Brain pericyte (primary cell): ENCODE data around the gene NFIC.
"Not testable (repeated sequence)": the region's sequence is repeated elsewhere in the genome, so short reads cannot be mapped to it uniquely, and the experiment has no call there.

ENCODE experiments used
- DNase-seq: peaks from one replicate; pipeline ENCODE4 v3.0.0-alpha.2; 2012; ENCODE audit warnings: low read depth, low spot score

The NFIC gene

DNA sequence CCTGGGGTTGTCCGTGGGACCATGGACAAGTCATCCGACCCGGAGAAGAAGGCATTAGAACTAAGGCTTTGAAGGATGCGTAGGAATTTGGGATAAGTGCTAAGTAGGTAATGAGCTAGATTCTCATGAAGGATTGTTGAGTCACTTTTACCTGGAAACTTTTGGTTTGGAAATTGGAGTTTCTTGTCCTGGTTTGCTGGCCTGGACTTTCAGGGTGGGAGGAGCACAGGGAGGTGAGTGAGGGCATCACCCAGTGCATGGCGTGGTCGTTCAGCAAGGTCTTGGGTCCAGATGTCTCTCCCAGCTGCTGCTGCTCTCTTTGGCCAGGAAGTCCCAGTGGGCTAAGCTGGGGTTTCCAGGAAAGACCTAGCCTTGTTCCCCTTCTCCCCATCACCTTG, 7.6 kb downstream of the NFIC start:
- DNase-seq, result no peak

DNA sequence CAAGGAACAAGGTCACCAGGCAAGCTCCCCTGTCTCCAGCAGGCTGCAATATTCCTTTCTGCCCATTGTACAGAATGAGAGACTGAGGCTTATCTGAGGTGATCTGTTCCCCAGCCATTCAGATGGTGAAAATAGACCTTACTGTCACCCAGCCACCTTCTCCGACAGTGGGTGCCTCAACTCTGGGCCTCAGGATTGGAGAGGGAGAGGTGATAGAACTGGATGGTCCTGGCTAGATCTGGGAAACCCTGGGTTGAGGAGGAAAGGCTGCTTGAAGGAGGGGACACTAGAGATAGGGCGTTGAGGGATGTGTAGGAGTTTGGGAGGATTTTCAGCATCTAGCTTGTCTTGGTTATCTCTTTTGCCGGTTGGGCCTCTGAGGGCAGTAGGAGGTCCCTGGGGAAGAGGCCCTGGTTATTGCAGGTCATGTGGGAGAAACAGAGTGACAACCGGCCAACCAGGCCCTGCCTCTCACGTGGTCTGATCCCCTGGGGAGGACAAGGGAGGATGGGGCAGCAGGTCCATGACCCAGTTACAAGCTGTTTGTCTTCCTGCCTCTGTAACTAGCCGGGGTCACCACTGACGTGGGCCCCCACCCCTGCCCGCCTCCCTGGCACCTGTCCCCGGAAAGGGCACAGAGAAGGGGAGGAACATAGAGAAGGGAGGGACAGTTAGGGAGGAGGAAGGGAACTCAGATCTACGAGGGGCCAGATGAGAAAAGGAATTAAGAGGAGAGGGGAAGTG, 8.2 kb downstream of the NFIC start:
- no peak for DNase-seq

DNA sequence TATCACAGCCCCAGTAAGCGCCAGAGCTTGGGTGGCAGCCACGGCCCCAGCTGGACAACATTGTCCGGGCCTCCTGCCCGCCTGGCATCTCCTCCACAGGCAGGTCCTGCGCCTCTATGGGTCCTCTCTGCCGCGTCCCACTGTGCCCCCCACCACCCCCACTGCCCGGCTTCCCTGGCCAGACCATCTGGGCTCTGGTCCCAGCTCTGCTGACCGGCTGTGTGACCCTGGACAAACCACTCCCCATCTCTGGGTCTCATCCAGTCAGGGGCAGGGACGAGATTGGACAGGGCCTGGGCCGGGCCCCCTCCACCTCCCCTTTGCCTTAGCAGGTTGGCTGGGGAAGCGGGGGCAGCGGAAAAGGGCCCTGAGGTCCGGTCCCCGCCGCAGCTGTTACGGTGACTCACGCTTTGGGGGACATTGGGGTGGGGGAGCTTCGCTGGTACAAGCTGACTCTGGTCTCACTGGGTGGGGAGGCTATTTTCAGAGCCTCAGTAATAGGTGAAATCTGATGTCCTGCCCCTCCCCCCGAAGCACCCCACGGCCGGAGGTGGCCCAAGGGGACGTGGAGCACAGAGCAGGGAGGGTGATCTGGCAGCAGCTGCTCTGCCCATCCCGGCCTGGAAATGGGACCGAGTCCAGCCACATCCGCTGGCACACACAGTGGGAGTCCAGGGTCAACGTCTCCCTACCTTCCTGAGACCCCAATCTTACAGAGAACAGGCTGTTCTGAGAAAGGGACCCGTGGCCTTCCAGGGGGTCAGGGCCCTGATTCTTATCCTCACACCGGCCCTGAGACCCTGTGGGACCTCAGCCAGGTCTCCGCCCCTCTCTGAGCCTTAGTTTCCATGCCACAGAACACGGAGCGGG, 9.1 kb downstream of the NFIC start:
- DNase-seq, result no peak

DNA sequence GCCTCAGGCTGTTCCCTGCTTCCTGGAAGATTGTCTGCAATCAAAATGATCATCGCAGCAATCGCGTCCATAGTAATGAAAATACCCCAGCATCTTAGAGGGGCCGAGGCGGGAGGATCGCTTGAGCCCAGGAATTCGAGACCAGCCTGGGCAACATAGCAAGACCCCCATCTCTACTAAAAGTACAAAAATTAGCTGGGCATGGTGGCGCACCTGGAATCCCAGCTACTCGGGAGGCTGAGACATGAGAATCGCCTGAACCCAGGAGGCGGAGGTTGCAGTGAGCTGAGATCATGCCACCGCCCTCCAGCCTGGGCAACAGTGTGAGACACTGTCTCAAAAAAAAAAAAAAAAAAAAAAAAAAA, 9.7 kb downstream of the NFIC start:
- not testable (repeated sequence) for DNase-seq

DNA sequence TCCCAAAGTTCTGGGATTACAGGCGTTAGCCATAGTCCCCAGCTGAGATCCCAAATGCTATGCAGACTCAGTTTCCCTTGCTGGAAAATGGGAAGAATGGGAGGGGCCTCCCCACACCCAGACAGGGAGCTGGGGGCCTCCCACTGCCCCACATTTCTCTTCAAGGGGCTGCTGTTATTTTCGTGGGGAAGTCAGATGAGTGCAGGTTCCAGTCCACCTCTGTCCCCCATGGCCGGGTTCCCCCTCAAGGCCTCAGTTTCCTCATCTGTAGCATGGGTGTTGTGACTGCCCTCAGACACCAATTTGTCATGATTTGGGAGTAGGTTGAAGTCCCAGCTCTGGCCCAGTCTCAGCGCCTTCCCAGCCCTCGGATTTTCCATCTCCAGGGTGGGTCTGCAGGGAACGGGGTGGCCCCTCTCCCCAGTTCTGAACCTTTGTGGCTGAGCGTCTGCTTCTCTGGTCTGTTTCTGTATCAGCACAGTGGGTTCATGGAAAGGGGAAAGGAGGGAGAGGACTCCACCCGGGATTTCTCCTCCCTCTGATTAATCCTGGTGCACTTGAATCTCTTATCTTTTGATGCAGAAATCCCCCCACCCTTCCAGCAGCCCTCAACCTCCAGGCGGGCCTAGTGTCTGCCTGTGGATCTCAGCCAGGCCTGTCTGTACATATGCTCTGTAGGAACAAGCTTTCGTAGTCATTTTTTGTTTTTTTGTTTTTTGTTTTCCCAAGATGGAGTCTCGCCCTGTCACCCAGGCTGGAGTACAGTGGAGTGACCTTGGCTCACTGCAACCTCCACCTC, 12.2 kb downstream of the NFIC start:
- DNase-seq, result no peak

DNA sequence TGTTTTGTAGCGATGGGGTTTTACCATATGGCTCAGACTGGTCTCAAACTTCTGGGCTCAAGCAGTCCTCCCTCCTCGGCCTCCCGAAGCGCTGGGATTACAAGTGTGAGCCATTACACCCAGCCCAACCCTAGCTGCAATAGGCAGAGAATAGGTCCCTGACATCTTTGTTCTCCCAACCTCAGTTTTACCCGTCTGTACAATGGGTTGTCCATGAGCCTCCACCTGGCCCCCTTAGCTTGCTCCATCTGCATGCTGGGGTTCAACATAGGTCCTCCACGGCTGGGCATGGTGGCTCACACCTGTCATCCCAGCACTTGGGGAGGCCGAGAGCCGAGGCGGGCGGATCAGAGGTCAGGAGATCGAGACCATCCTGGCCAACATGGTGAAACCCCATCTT, 14.4 kb downstream of the NFIC start:
- DNase-seq, result no peak

DNA sequence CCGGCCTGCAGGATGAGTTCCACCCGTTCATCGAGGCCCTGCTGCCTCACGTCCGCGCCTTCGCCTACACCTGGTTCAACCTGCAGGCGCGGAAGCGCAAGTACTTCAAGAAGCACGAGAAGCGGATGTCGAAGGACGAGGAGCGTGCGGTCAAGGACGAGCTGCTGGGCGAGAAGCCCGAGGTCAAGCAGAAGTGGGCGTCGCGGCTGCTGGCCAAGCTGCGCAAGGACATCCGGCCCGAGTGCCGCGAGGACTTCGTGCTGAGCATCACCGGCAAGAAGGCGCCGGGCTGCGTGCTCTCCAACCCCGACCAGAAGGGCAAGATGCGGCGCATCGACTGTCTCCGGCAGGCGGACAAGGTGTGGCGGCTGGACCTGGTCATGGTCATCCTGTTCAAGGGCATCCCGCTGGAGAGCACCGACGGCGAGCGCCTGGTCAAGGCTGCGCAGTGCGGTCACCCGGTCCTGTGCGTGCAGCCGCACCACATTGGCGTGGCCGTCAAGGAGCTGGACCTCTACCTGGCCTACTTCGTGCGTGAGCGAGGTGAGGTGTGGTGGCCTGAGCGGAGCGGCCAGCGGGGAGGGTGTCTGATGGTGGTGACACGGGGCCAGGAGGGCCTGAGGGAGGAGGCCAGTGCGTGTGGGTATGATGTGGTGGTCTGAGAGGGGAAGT, 15.5 kb downstream of the NFIC start:
- DNase-seq, result no peak

DNA sequence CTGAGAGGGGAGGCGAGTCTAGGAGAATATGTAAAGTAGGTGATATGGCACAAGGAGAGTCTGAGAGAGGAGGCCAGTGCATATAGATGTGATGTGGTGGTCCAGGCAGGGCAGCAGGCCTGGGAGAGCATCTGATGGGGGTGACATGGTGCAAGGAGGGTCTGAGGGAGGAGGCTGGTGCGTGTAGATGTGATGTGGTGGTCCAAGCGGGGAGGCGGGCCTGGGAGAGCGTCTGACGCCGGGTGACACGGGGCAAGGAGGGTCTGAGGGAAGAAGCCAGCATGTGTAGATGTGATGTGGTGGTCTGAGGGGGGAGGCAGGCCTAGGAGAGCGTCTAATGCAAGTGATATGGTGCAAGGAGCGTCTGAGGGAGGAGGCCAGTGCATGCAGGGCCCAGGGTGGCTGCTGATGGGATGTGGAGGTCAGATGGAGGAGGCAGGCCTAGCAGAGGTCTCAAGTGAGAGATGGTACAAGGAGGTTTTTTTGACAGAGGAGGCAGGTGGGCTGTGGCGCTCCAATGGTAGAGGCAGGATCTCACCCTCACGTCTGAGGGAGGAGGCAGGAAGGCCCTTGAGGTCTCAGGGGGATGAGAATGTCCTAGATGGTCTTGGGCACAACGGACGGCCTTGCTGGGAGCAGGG, 16.2 kb downstream of the NFIC start:
- DNase-seq, result no peak

DNA sequence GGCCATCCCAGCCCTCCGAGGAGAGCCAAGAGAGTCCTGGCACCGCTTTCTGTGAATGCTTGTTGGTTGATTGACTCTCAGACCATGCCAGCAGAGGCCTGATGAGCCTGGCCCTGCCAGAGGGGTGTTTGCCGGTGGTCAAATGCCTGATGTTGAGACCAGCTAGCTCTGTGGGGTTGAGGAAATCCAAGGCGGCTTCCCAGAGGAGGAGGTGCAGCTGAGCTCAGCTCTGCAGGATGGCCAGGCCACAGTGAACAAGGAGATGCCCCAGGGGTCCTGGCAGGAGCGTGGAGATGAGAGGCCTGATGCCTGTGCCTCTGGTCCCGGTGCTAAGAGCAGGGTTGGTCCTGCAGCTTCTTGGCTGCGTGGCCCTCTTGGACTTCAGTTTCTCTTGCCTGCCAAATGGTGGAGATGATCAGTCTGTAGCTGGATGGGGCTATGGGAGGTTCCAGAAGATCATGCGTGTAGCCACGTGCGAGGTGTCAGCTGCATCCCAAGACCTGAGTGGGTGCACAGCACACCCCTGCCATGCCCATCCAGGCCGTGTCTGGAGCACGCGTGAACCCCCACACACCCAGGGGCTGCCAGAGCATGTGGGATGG, 16.8 kb downstream of the NFIC start:
- DNase-seq, result no peak

DNA sequence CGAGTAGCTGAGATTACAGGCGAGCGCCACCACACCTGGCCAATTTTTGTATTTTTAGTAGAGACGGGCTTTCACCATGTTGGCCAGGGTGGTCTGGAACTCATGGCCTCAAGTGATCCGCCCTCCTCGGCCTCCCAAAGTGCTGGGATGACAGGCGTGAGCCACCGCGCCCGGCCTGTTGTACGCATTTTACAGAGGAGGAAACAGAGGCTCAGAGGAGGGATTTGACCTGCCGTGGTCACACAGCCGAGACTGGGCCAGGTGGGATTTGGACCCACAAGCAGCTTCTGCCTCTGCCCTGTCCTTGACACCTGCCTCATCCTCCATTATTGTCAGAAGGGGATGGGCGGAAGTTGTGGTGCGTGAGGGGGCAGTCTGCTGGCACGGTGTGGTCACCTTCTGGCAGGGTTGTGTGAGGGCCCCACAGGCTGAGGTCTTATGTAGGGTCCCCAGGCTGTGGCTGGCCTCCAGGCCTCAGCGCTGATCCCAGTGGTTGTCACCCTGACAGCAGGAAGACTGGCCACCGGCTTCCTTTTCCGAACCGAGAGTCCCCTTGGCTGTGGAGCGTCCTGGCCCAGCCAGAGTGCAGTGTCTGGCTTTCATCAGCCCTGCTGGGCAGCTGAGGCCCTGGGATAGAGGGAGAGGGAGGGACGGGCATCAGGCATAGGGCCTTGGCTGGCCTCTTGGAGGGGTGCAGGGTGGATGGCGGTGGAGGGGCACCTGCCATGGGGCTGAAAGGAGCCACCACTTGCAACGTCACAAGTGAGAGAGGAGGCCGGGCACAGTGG, 20.3 kb downstream of the NFIC start:
- no peak for DNase-seq

DNA sequence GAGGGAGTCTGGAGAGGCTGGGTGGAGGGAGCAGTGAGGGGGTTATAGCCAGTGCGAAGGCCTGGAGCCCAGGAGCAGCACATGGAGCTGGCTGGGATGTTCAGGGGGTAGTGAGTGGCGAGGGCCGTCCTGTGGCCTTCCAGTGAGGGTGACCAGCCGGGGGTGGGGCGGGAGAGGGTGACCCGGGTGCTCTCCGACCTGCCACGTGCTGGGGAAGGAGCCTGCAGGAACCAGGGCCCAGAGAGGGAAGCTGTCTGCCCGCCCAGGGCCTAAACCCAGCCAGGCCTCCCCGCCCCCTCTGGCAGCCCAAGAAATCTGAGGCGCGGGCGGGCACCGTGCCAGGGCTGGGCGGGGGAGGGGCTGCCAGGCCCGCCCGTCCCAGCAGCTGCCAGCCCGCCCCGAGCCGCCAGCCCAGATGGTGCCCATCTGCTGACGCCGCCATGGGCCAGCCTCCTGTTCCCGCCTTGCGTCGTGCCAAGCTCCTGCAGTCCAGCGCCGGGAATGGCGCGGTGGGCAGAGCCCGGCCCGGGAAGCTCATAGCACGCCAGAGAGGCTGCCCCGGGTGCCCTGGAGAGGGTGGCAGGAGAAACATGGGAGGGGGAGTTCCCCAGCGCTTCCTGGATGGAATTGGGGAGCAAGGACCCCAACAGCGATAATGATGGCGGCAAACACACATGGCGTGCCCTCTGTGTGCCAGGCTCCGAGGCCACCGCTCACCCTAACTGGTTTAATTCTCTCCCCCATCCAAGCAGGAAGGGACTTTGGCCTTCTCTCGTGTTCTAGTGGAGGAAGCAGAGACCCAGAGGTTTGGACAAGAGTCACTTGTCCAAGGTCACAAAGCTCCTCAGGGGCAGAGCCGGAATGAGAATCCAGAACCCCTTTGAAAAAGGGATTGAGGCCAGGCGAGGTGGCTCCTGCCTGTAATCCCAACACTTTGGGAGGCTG, 21.5 kb downstream of the NFIC start:
- DNase-seq, result no peak

DNA sequence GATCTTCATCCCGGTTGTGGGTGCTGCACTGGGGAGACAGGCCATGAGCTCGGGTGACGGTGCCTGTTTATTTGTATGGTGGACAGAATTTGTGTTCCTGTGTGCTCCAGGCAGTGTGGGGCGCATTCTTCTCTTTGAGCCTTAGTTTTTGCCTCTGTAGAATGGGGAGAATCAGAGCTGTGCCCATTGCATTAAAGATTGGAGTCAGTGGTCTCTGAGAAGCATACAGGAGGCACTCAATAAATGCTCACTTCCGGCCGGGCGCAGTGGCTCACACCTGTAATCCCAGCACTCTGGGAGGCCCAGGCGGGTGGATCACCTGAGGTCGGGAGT, 23.0 kb downstream of the NFIC start:
- DNase-seq, result no peak

DNA sequence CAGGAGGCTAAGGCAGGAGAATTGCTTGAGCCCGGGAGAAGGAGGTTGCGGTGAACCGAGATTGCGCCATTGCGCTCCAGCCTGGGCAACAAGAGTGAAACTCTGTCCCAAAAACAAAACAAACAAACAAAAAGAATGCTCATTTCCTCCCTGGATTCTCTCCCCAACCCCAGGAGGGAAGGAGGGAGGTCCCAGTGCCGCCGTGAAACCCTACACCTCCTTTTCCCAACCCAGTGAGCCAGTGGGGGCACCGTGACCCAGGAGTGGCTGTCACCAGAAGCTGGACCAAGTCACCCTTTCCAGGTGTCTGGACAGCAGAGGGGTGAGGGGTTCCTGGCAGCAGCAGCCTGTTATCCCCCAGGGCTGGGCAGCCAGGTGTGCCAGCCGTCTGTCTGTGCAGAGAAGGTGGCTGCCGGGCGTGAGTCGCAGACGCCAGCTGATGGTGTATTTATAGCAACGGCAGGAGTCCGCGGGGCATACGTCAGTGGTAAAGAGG, 23.5 kb downstream of the NFIC start:
- DNase-seq, result no peak

DNA sequence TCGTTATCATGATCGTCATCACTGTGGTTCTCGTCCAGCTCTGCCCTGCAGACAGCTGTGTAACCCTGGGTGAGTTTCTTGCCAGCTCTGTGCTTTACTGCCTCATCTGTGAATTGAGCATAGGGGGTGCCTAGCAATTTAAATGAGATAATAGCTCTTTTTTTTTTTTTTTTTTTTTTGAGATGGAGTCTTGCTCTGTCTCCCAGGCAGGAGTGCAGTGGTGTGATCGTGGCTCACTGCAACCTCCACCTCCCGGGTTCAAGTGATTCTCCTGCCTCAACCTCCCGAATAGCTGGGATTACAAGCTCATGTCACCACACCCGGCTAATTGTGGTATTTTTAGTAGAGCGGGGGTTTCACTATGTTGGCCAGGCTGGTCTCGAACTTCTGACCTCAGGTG, 25.5 kb downstream of the NFIC start:
- not testable (repeated sequence) for DNase-seq

DNA sequence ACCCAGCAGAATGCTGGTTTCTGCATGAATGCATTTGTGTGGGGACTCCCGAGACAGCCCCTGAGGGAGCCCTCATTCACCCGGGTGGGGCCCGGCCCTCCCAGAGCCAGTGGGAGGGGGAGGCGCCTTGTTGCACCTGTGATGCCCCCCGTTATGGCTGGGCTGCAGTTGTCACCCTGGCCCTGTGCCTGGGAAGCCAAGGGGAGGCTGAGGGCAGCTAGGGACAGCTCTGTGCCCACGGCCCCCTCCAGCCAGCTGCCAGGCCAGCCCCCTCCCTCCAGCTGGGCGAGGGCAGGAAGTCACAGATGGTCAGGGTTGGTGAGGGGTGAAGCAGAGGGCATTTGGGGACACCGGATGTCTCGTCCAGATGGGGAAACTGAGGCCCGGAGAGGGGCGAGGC, 26.1 kb downstream of the NFIC start:
- no peak for DNase-seq

DNA sequence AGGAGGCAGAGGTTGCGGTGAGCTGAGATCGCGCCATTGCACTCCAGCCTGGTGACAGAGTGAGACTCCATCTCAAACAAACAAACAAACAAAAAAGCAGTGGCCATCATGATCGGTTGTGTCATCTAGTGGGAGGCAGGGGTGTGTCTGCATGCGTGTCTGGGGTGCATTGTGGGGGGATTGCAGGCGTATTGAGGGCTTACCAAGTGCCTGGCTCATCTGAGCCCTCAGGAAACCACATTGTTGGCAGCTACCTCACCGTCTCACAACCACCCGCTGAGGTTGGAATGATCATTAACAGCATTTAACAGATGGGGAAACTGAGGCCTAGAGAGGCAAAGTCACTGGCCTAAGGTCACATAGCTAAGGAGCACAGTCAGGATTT, 30.5 kb downstream of the NFIC start:
- DNase-seq, result no peak

DNA sequence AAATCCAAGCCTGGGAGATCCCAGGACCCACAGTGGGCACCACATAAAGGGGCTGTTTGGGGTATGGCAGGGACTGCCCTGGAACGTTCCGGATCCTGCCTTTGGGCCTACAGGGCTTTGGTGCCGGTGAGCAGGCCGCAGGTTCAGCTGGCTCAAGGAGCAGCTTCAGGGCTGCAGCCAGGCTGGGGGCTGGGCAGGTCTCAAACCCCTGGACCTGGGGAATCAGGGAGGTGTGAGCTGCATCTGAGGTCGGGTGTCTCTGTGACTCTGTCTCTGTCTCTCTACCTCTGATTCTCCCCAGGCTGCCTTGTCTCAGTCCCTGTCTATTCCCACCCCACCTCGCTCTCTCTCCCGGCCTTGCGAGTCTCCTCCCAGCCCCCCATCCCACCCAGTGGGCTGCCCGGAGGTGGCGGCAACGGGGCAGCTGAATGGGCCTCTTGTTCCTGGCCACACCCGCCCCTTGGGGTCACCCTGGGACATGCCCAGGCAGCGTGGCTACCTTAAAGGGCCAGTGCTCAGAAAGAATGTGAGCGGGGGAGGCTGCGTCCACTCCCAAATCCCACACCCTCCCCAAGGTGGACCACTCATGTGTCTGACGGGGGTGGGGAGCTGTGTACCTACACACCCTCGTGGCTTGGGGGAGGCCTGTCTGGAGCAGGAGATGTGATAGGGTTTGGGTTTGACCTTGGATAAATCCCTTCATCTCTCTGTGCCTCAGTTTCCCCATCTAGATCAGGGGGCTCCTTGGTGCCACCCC, 31.1 kb downstream of the NFIC start:
- DNase-seq, result no peak
